IPS-18c (cell line): Measurements from ENCODE around the gene TRIL.

Experiments used
- H3K4me3 ChIP-seq: 2 replicates; pipeline ENCODE4 v1.7.0; 2013; ENCODE audit warnings: low read depth, mild to moderate bottlenecking, low read length, moderate library complexity; ENCODE audit not compliant: insufficient read depth
- H3K9me3 ChIP-seq: one replicate; pipeline ENCODE4 v1.6.1; 2013; ENCODE audit warnings: mild to moderate bottlenecking, low read length, moderate library complexity; ENCODE audit not compliant: control insufficient read depth, insufficient read depth

TRIL gene

GRCh38 chr7:28922624-28923331 is 35.4 kb downstream of the TRIL start:
- Histone ChIP-seq H3K9me3 (no peaks in the 10 kb centered on the region), H3K4me3 (no peak overlapping the region)

GRCh38 chr7:28921822-28922221 is 36.3 kb downstream of the TRIL start:
- Histone ChIP-seq H3K9me3 (no peaks in the 10 kb centered on the region), H3K4me3 (no peak overlapping the region)

GRCh38 chr7:28920424-28920823 is 37.7 kb downstream of the TRIL start:
- Histone ChIP-seq H3K9me3 (no peaks in the 10 kb centered on the region), H3K4me3 (no peak overlapping the region)

- Histone ChIP-seq H3K4me3 (no peak overlapping the region), H3K9me3 (no peaks in the 10 kb centered on the region)
Measured at GRCh38 chr7:28919510-28919909, 38.6 kb downstream of the TRIL start.

GRCh38 chr7:28908775-28909174 is 49.4 kb downstream of the TRIL start:
- no peaks in the 10 kb centered on the region for H3K9me3 ChIP-seq
- no peak overlapping the region for H3K4me3 ChIP-seq

GRCh38 chr7:28905464-28905863 is 52.7 kb downstream of the TRIL start:
- no peaks in the 10 kb centered on the region for H3K9me3 ChIP-seq
- no peak overlapping the region for H3K4me3 ChIP-seq

- Histone ChIP-seq H3K4me3 (no peak overlapping the region), H3K9me3 (no peaks in the 10 kb centered on the region)
Measured at GRCh38 chr7:28904578-28905048, 53.5 kb downstream of the TRIL start.

- Histone ChIP-seq H3K9me3 (no peaks in the 10 kb centered on the region), H3K4me3 (no peak overlapping the region)
Measured at GRCh38 chr7:28903730-28904577, 54.2 kb downstream of the TRIL start.
